GM19468 (cell line): Measurements from ENCODE around the gene TF.

Source experiments
- ATAC-seq: cut with Tn5 transposase; IDR thresholded peaks from one replicate; pipeline ENCODE4 v1.9.1; 2021; ENCODE audit warnings: mild to moderate bottlenecking, moderate library complexity, moderate number of reproducible peaks; ENCODE audit not compliant: unreplicated experiment; ENCODE audit errors: extremely low read depth

The TF gene

GRCh38 chr3:133803469-133803868 lies 57.3 kb downstream of the TF start:
- no peak for ATAC-seq

GRCh38 chr3:133804896-133805295 lies 58.7 kb downstream of the TF start:
- ATAC-seq, result no peak

GRCh38 chr3:133805384-133805701 lies 59.1 kb downstream of the TF start:
- no peak for ATAC-seq

GRCh38 chr3:133805702-133806475 lies 59.7 kb downstream of the TF start, which contains the start of gene SRPRB:
Gene SRPRB (plus strand): TSS chr3:133805815. CDS start chr3:133805849, 34 bp downstream.
- peak; percentile 96 for ATAC-seq

DNA sequence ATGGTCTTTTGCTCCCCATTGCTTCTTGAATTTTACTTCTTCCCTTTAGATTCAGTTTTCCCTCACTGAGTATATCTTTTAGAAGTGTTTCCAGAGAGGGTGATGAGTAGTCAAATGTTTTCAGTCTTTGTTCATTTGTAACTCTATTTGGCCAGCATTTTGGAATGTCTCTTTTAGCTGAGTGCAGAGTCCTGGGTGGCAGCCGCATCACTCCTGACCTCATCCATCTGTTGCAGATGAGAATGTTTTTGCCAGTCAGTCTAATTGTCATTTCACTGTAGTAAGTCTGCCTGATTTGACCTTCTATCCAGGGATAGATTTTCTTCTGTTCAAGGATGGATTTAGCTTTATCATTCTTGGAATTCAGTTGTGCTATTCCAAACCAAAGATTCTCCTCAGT lies 66.7 kb downstream of the TF start:
- ATAC-seq, result no peak

- ATAC-seq, result no peak
Measured at GRCh38 chr3:133815386-133815785, 69.2 kb downstream of the TF start.

DNA sequence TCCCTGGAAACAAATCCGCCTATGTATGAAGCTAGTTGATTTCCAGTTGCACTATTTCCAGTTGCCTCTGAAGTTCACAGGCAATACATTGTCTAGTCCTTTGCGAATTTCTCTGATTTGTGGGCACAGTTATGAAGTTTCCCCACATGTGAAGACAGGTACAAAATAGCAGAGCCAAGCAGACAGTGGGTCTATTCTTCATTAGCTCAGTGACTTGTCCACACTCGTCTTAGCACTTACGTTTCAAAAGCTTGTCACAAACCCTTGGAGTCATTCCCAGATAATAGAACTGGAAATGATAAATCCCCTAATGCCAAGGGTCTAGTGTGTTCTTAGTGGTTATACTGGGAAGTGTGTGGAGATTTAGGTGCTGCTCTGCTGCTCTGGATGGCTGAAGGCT lies 73.9 kb downstream of the TF start:
- no peak for ATAC-seq

DNA sequence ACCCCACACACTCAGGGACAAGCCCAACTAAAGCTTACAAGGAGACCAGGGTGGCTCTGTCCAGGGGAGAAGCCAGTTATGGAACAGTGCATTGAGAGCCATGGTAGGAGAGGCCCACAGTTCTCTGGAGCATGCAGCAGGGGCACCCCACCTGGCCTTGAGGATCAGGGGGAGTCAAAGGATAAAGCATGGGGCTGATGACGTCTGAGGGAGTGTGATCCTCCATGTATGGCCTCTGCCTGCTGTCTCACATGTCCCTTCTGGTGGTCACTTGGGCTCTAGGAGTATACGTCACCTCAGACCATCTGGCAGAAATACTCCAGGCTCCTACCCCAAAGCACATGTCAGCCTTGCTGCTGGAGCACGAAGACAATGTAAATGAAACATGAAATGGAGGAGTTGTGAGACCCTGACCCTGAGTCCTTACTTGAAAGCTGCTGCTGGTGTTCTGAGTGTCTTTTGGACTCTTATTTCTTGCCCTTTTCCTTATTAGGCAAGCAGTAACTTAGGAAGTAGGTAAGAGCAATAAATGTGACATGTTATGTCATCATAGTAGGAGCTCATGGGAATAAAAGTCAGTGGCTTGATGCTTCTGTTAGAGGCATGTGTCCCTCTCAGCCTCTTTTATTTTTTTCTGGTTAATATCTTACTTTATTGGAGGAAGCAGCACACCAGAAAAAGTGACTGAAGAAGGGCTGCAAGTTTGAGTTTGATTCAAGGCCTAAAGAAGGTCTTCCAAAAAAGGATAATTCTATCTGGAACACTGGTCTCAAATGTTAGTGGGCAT lies 74.9 kb downstream of the TF start:
- ATAC-seq, result no peak

DNA sequence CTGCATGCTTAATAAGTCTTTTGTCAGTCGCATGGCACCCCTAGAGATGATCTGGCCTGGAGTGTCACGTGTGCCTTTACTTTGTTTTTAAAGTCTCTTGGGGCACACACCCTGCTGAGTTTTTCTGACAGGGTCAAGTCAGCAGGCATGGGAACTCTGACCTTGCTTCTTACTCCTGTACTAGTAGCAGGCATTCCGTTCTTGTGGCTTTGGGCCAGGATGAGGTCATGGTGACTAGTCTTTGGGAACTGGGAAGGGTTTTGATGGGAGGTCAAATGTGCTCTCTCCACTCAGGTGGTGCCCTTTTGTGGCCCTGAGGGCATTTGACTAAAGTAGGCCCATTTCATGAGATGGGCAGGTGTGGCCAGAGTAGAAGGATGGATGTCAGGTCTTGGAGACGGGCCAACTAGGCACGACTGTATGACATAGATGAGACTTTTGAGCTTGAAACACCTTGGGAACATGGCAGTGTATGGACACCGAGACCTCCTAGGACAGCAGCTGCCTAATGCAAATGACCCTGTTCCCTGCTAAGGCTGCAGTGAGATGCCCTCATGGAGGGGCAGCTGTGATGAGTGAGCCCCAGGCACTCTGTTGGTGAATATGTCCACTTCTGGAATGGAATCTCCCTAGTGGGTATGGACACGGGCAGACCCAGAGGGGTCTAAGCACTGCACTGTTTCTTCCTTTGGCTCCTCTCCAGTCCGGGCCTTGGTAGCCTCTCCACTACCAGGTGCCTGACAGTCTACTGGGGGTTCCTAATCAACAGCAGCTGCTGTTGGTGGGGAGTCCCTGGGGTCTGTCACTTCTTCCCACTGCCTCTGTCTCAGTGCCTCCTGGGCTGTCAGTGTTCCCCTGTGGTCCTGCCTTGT lies 75.8 kb downstream of the TF start:
- no peak for ATAC-seq

DNA sequence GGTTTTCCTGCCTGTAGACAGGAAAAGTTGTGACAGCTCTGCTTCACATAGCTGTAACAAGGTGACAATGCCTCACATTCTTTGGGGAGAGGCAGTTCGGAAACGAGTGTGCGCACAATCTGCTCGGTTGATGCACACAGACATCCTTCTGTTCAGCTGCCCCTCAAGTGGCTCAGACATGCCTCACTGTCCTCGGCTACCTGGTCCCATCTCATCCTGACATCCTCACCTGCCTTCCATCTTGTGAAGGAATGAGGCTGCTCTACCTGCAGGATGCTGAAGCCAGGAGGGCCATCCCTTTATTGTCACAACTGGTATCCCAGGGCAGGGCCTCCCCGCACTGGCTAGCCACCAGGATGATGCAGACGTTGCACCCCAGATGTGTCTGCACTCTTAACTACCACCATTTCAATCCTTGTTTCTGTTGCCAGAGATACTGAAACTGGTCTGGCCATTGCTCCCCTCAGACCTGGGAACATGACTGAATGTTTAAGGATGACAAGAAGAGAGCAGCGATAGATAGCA lies 78.8 kb downstream of the TF start:
- no peak for ATAC-seq

DNA sequence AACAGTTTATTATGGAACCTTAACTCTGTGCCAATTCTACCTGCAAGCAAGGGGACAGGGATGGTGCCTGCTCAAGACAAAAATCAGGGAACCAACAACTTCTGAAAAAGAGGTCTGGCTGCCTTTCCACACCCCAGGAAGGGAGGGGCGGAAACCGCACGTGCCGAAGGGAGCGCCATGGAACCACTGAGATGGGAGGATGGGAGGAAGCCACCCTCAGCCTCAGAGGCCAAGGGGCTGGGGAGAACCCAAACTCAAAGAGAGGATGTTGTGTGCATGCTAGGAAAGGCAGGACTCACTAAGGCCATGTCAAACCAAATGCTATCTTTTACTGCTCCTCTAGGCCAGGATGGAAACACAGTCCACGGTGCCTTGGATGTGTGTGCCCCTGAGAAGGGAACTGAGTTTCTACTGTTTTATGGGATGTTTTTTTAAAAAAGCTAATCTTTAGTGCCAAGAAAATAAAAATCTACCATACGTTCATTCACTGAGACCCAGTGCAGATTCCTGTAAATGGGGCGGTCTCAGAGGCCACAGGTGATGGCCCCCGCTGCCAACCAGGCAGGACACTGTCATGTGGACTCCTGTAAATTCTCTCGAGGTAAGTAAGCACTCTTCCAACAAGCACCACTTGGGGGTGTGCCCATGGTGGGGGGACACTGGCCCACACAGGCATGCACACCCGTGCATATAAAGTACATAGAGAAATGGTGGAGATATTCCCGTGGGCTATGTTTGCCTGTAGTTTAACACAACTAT lies 80.0 kb downstream of the TF start:
- ATAC-seq, result no peak

DNA sequence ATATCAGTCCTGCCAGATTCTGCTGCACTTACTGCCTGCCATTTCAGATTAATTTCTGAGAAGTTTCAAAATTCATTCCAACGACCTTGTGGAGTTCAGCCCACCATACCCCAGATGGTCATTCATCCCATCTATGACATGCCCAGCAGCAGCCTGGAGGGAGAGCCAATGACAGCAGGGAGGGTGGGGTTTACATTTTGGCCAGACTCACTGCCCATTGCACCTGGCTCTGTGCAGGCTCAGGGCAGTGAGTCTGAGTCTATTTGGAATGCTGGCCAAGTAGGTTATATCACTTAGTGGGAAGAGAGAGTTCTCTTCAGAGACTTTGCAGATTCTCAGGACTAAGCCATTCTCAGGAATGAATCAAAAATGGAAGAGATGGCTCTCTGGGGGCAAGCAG lies 80.9 kb downstream of the TF start:
- no peak for ATAC-seq

- ATAC-seq, result no peak
Measured at GRCh38 chr3:133827684-133828083, 81.5 kb downstream of the TF start.

DNA sequence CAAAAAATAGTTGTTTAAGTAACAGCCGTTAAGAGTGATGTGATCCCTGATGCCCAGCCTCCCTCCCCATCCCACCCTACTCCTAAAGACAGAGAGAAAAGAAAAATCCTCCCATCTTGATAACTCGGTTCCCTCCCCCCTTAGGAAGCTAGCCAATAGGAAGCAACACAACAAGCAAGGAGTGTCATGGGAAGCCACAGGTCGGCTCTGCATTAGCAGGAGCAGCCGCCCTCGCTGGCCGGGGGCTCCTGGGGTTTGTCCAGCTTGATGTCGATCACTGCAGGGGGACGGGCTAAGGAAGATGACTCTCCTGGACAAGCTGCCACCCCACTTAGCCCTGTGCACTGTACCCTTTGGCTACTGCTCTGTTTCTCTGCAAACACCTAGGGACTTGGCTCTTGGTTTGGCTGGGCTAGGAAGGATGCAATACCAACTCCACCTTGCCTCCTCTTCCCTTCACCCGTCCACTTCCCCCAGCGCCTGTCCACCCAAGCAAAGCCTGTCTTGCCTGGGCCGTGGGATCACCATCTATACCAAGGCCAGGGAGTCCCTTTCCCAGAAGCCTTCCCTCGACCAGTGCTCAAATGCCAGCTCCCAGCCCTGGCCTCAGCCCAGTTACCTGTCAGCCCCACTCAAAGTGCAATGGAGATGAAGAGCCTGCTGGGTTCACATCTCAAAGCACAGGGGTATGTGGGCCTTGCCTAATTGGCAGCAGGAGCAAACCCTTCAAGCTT lies 82.5 kb downstream of the TF start:
- ATAC-seq, result no peak

- ATAC-seq, result no peak
Measured at GRCh38 chr3:133829310-133829707, 83.1 kb downstream of the TF start.

GRCh38 chr3:133830071-133830470 lies 83.9 kb downstream of the TF start:
- no peak for ATAC-seq

GRCh38 chr3:133831966-133832801 lies 86.0 kb downstream of the TF start:
- no peak for ATAC-seq

DNA sequence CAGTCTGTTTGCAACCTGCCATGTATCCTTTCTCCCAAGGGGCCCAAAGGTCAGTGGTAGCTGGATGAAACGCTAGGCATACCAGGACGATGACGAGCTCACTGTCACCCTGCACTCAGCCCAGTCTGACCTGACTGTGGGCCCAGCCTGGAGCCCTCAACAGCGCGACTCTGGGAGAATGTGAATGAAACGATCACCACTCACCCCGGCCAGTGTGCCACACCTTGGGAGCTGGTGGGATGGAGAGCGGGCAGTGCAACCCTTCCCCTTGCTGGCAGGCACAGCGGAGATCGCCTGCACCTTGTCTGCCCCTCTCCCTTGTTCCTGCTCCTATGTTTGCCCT lies 86.6 kb downstream of the TF start:
- no peak for ATAC-seq
